SH-SY5Y (cell line): ENCODE measurements around the gene EGFL8.

Source experiments
- GATA2 ChIP-seq: IDR thresholded peaks from 2 replicates; pipeline ENCODE4 v1.6.1; 2011; ENCODE audit warnings: mild to moderate bottlenecking, low read depth, low read length
- GATA3 ChIP-seq: IDR thresholded peaks from 2 replicates; pipeline ENCODE4 v1.6.1; 2011; ENCODE audit warnings: low read depth, mild to moderate bottlenecking, low read length, moderate library complexity

DNA sequence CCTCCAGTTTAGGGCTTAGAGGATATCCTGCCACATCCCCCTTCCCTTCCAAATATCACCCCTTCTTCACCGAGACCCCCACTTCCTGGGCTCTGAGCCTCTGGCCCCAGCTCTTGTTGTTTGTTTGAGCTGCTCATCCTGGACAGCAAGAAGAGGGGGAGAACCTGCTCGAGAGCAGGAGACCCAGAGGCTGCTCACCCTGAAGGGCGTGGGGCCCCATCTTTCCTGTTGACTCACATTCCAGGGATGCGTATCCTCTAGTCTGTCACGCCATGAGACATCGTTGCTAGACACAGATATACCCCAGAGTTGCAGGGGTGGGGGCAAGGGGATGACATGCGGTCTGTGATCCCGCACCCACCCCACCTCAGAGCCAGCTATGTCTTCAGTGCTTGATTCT lies 49.6 kb upstream of the EGFL8 start:
- TF ChIP-seq GATA2 (no peak), GATA3 (no peak)
